ENCODE measurements around the gene LY6G5B.

The LY6G5B gene

DNA sequence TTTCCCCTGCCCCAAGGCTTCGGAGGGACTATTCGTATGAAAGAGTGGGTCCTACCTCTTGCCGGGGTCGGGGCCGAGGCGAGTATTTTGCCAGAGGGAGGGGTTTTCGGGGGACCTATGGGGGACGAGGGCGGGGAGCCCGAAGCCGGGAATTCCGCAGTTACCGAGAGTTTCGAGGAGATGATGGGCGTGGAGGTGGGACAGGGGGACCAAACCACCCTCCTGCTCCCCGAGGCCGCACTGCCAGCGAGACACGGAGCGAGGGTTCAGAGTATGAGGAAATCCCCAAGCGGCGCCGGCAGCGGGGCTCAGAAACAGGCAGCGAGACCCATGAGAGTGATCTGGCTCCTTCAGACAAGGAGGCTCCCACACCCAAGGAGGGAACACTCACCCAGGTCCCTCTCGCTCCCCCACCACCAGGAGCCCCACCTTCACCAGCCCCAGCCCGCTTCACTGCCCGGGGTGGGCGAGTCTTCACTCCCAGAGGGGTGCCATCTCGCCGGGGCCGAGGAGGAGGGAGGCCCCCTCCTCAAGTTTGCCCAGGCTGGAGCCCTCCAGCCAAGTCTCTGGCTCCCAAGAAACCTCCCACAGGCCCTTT lies 38.0 kb upstream of the LY6G5B start:
- TF ChIP-seq, protein P1, sequence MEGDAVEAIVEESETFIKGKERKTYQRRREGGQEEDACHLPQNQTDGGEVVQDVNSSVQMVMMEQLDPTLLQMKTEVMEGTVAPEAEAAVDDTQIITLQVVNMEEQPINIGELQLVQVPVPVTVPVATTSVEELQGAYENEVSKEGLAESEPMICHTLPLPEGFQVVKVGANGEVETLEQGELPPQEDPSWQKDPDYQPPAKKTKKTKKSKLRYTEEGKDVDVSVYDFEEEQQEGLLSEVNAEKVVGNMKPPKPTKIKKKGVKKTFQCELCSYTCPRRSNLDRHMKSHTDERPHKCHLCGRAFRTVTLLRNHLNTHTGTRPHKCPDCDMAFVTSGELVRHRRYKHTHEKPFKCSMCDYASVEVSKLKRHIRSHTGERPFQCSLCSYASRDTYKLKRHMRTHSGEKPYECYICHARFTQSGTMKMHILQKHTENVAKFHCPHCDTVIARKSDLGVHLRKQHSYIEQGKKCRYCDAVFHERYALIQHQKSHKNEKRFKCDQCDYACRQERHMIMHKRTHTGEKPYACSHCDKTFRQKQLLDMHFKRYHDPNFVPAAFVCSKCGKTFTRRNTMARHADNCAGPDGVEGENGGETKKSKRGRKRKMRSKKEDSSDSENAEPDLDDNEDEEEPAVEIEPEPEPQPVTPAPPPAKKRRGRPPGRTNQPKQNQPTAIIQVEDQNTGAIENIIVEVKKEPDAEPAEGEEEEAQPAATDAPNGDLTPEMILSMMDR (IDR thresholded peaks at IDR 0.05; ENCODE audit: unreplicated experiment in 3 of 3): no peak
- Mint-ChIP-seq H3K36me3 (ENCODE audit: low read depth) (peaks cover 83% of the 10 kb centered on the region), H3K9me3 (no peaks in the 10 kb centered on the region)

GRCh38 chr6:31632279-31632946 lies 37.4 kb upstream of the LY6G5B start:
- no peaks in the 10 kb centered on the region for H3K9me3 Mint-ChIP-seq
- peaks cover 85% of the 10 kb centered on the region for H3K36me3 Mint-ChIP-seq (ENCODE audit: low read depth)
- H3K4me1 Mint-ChIP-seq: no peaks in the 10 kb centered on the region
- H3K27ac Mint-ChIP-seq: no peak overlapping the region
- no peaks in the 10 kb centered on the region for H3K27me3 Mint-ChIP-seq (ENCODE audit: low read depth)
- no peak overlapping the region for H3K4me3 Mint-ChIP-seq
- TF ChIP-seq, protein P1 (IDR thresholded peaks at IDR 0.05; ENCODE audit: unreplicated experiment in 3 of 3): no peak

More for the DNA sequence above, 38.0 kb upstream of the LY6G5B start:
- no peak overlapping the region for H3K4me3 Mint-ChIP-seq
- H3K27me3 Mint-ChIP-seq (ENCODE audit: low read depth): no peaks in the 10 kb centered on the region
- H3K4me1 Mint-ChIP-seq: no peaks in the 10 kb centered on the region
- H3K27ac Mint-ChIP-seq: no peak overlapping the region

DNA sequence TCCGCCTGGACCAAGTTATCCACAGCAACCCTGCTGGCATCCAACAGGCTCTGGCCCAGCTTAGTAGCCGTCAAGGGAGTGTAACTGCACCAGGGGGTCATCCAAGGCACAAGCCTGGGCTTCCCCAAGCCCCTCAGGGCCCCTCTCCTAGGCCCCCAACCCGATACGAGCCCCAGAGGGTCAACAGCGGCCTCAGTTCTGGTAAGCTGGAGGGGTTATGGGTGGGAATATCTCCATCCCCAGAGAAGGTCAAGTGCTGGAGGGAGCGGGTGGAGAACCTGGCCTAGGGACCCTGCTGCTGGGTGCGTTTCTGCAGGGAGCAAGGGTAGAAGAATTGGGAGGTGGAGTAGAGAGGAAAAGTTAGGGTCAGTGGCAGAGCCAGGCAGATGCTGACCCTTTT lies 36.3 kb upstream of the LY6G5B start:
- TF ChIP-seq, protein P1 (IDR thresholded peaks at IDR 0.05; ENCODE audit: unreplicated experiment in 3 of 3): no peak
- Mint-ChIP-seq H3K27me3 (ENCODE audit: low read depth) (no peaks in the 10 kb centered on the region), H3K4me1 (no peaks in the 10 kb centered on the region), H3K9me3 (no peaks in the 10 kb centered on the region), H3K4me3 (no peak overlapping the region), H3K27ac (no peak overlapping the region), H3K36me3 (ENCODE audit: low read depth) (peaks cover 79% of the 10 kb centered on the region)

DNA sequence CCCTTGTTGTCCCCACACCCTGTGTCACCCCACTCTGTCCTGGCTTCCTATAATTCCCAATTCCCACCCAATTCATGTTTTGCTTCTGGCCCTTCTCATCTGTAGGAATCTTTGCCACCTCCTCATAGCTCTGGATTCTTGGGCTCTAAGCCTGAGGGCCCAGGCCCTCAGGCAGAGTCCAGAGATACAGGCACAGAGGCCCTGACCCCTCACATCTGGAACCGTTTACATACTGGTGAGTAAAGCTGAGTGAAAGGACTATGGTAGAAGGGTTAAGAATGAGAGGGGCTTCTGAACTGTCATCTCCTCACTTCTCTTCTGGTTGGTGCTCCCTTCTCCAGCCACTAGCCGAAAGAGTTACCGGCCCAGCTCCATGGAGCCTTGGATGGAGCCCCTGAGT lies 35.6 kb upstream of the LY6G5B start:
- TF ChIP-seq, protein P1 (IDR thresholded peaks at IDR 0.05; ENCODE audit: unreplicated experiment in 3 of 3): no peak
- Mint-ChIP-seq H3K4me3 (no peak overlapping the region), H3K4me1 (no peaks in the 10 kb centered on the region), H3K27me3 (ENCODE audit: low read depth) (no peaks in the 10 kb centered on the region), H3K36me3 (ENCODE audit: low read depth) (peaks cover 77% of the 10 kb centered on the region), H3K27ac (peak overlapping the region in 2 of 3 experiments; percentile 23 to 63), H3K9me3 (no peaks in the 10 kb centered on the region)

DNA sequence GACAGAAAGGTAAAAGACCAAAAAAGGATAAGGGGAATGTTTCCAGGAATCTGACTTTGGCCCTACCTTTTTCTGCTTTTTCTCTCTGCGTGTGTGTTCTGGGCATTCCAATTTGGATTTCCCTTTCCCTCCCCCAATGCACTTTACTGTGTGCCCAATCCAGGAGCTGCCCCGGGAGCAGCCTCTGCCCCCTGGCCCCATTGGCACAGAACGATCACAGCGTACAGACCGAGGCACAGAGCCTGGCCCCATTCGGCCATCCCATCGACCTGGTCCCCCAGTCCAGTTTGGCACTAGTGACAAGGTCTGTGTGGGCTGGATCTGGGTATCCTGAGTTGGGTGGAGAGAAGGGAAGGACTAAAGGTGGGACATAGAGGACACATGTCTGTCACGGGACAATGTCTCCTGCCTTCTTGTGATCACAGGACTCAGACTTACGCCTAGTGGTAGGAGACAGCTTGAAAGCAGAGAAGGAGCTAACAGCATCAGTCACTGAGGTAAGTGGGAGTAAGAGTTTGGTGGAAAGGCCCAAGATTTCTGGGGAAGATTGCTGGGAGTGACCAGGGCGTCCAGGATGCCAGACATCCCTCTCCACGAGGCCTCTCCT lies 34.7 kb upstream of the LY6G5B start:
- Mint-ChIP-seq H3K27me3 (ENCODE audit: low read depth) (no peaks in the 10 kb centered on the region), H3K4me1 (no peaks in the 10 kb centered on the region), H3K4me3 (no peak overlapping the region), H3K9me3 (no peaks in the 10 kb centered on the region), H3K27ac (peak overlapping the region in 2 of 3 experiments; percentile 10 to 23), H3K36me3 (ENCODE audit: low read depth) (peaks cover 75% of the 10 kb centered on the region)
- TF ChIP-seq, protein P1 (IDR thresholded peaks at IDR 0.05; ENCODE audit: unreplicated experiment in 3 of 3): no peak
